HG02798 (cell line): Measurements from ENCODE around the gene HCN2.
"Not testable (repeated sequence)": the region's sequence is repeated elsewhere in the genome, so short reads cannot be mapped to it uniquely, and the experiment has no call there.

Experiments
- ATAC-seq: cut with Tn5 transposase; IDR thresholded peaks from one replicate; pipeline ENCODE4 v1.9.1; 2021; ENCODE audit warnings: mild to moderate bottlenecking; ENCODE audit not compliant: unreplicated experiment, poor library complexity

HCN2 gene

GRCh38 chr19:602391-603301 lies 13.0 kb downstream of the HCN2 start:
- no peak for ATAC-seq

- ATAC-seq: not testable (repeated sequence)
Measured at GRCh38 chr19:603302-603639, 13.6 kb downstream of the HCN2 start.

GRCh38 chr19:603779-604178 lies 14.1 kb downstream of the HCN2 start:
- ATAC-seq: not testable (repeated sequence)

- ATAC-seq: no peak
Measured at GRCh38 chr19:604355-604754, 14.7 kb downstream of the HCN2 start.

- not testable (repeated sequence) for ATAC-seq
Measured at GRCh38 chr19:605061-605971, 15.6 kb downstream of the HCN2 start.

- no peak for ATAC-seq
Measured at GRCh38 chr19:607301-608154, 17.8 kb downstream of the HCN2 start.

GRCh38 chr19:608155-609003 lies 18.7 kb downstream of the HCN2 start:
- ATAC-seq: no peak

GRCh38 chr19:609004-609346 lies 19.3 kb downstream of the HCN2 start:
- no peak for ATAC-seq

- ATAC-seq: no peak
Measured at GRCh38 chr19:610071-610800, 20.6 kb downstream of the HCN2 start.

GRCh38 chr19:610801-611480 lies 21.3 kb downstream of the HCN2 start:
- no peak for ATAC-seq

GRCh38 chr19:611481-611868 lies 21.8 kb downstream of the HCN2 start:
- ATAC-seq: no peak

GRCh38 chr19:612941-613340 lies 23.3 kb downstream of the HCN2 start:
- no peak for ATAC-seq

GRCh38 chr19:613732-614567 lies 24.3 kb downstream of the HCN2 start:
- ATAC-seq: no peak

GRCh38 chr19:615619-616018 lies 25.9 kb downstream of the HCN2 start:
- no peak for ATAC-seq

GRCh38 chr19:616062-616700 lies 26.5 kb downstream of the HCN2 start:
- no peak for ATAC-seq

- no peak for ATAC-seq
Measured at GRCh38 chr19:616747-617526, 27.3 kb downstream of the HCN2 start.
